NCI-H524 treated with DMSO at 0.1 percent for 48 hours (cell line): ENCODE measurements around the gene PRKCA.

Experiments used
- DNase-seq: peaks from one replicate; lab custom pipeline; 2025; lab: John Stamatoyannopoulos, UW

Gene PRKCA

GRCh38 chr17:66810951-66811682, 508.7 kb downstream of the PRKCA start:
- DNase-seq, result no peak

GRCh38 chr17:66811683-66812054, 509.3 kb downstream of the PRKCA start:
- no peak for DNase-seq

- DNase-seq, result no peak
Measured at GRCh38 chr17:66812571-66812970, 510.2 kb downstream of the PRKCA start.

- no peak for DNase-seq
Measured at GRCh38 chr17:66813296-66813695, 510.9 kb downstream of the PRKCA start.

- DNase-seq, result no peak
Measured at GRCh38 chr17:66814026-66814425, 511.6 kb downstream of the PRKCA start.

GRCh38 chr17:66814570-66814969, 512.2 kb downstream of the PRKCA start:
- DNase-seq, result no peak

GRCh38 chr17:66817750-66818149, 515.3 kb downstream of the PRKCA start:
- DNase-seq, result no peak

GRCh38 chr17:66819466-66819865, 517.1 kb downstream of the PRKCA start:
- no peak for DNase-seq

GRCh38 chr17:66822009-66822408, 519.6 kb downstream of the PRKCA start:
- no peak for DNase-seq

- DNase-seq, result no peak
Measured at GRCh38 chr17:66826856-66827255, 524.4 kb downstream of the PRKCA start.

GRCh38 chr17:66829386-66829864, 527.0 kb downstream of the PRKCA start:
- peak; percentile 92 for DNase-seq

- DNase-seq, result peak; percentile 92
Measured at GRCh38 chr17:66829883-66830282, 527.5 kb downstream of the PRKCA start.

- DNase-seq, result peak; percentile 77
Measured at GRCh38 chr17:66830451-66830850, 528.0 kb downstream of the PRKCA start.

GRCh38 chr17:66831383-66832210, 529.2 kb downstream of the PRKCA start:
- DNase-seq, result no peak

- DNase-seq, result no peak
Measured at GRCh38 chr17:66833201-66833600, 530.8 kb downstream of the PRKCA start.

GRCh38 chr17:66834426-66834918, 532.1 kb downstream of the PRKCA start:
- DNase-seq, result no peak

GRCh38 chr17:66834919-66835454, 532.6 kb downstream of the PRKCA start, which contains the start of gene CACNG5:
Gene CACNG5, plus strand, starts transcription at chr17:66835117. Its CDS starts 42,216 bp downstream, at chr17:66877333.
- DNase-seq, result no peak

GRCh38 chr17:66835476-66835875, 533.1 kb downstream of the PRKCA start:
- DNase-seq, result no peak

GRCh38 chr17:66836063-66837005, 533.9 kb downstream of the PRKCA start:
- DNase-seq, result no peak

- DNase-seq, result no peak
Measured at GRCh38 chr17:66837226-66837625, 534.8 kb downstream of the PRKCA start.

- no peak for DNase-seq
Measured at GRCh38 chr17:66837885-66838665, 535.7 kb downstream of the PRKCA start.
